Measurements from ENCODE around the gene URI1. TPM values are rescaled to one million over a fixed set of nuclear protein-coding genes. Genes with fewer than 3 reads are reported as not detected.

URI1 gene
- total and polyA plus RNA-seq, 2 of the 8 experiments (the other 6 are each of a cell fraction or from before 2014, with no cell fraction given), result 27.7 to 64.3 TPM

DNA sequence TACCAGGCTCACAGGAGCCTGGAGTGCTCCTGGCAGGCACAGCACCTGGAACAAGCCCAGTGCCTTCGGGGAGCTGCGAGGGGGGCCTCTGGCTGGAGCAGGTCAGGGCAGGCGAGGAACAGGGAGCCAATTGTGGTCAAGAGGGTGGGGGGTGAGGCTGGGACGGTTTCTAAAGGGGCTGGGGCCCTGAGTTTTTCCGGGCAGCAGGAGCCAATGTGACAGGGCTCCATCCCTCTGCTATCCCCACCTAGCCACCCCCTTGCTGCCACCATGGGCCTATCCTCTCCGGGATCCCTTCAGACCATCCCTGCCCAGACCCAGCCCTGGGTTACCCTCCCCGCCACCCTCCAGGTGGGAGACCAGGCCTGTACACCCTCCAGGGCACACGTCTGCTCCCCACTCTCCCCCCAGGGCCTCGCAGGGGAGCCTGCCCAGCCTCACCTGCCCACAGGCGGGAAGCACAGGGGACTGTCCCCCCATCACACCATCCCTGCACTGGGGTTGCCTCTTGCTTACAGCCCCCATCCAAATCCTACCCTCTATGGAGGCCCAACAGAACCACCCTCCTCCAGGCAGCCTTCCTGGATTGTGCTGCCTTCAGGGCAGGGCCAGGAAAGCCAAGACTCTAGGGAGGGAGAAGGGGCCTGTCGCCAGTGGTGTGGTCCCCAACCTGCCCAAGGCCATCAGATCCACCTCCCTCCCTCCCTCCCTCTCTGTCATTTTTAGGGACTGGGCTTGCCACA, 121.0 kb downstream of the URI1 start (continued):
- TF ChIP-seq, protein P1, sequence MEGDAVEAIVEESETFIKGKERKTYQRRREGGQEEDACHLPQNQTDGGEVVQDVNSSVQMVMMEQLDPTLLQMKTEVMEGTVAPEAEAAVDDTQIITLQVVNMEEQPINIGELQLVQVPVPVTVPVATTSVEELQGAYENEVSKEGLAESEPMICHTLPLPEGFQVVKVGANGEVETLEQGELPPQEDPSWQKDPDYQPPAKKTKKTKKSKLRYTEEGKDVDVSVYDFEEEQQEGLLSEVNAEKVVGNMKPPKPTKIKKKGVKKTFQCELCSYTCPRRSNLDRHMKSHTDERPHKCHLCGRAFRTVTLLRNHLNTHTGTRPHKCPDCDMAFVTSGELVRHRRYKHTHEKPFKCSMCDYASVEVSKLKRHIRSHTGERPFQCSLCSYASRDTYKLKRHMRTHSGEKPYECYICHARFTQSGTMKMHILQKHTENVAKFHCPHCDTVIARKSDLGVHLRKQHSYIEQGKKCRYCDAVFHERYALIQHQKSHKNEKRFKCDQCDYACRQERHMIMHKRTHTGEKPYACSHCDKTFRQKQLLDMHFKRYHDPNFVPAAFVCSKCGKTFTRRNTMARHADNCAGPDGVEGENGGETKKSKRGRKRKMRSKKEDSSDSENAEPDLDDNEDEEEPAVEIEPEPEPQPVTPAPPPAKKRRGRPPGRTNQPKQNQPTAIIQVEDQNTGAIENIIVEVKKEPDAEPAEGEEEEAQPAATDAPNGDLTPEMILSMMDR (IDR thresholded peaks at IDR 0.05; ENCODE audit: control extremely low read depth in 1 of 3, insufficient read depth in 1 of 3, low read depth in 1 of 3, low read length in 3 of 3), result no peak
- TF ChIP-seq HDAC6 (IDR thresholded peaks at IDR 0.05; ENCODE audit: low read depth, low read length) (no peak), TCF12 (IDR thresholded peaks at IDR 0.05; ENCODE audit: low read depth, low read length) (no peak), CHD1 (IDR thresholded peaks at IDR 0.05; ENCODE audit: low read depth, low read length) (no peak)

Measured in H1 (cell line).